NCI-H128 (cell line): ENCODE results near the gene ANKS3.
"Not testable (repeated sequence)": the region's sequence is repeated elsewhere in the genome, so short reads cannot be mapped to it uniquely, and the experiment has no call there.

ENCODE experiments used
- DNase-seq: peaks from one replicate; lab custom pipeline; 2025; ENCODE audit not compliant: unreplicated experiment; lab: John Stamatoyannopoulos, UW

ANKS3 gene

DNA sequence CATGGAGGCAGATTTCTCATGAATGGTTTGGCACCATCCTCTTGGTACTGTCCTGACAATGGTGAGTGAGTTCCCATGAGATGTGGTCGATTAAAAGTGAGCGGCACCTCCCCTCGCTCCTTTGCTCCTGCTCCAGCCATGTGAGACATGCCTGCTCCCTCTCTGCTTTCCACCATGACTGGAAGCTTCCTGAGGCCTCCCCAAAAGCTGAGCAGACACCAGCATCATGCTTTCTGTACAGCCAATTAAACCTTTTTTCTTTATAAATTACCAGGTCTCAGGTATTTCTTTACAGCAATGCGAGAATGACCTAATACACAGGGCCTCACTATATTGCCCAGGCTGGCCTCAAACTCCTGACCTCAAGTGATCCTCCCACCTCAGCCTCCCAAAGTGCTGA, 20.8 kb upstream of the ANKS3 start:
- no peak for DNase-seq

DNA sequence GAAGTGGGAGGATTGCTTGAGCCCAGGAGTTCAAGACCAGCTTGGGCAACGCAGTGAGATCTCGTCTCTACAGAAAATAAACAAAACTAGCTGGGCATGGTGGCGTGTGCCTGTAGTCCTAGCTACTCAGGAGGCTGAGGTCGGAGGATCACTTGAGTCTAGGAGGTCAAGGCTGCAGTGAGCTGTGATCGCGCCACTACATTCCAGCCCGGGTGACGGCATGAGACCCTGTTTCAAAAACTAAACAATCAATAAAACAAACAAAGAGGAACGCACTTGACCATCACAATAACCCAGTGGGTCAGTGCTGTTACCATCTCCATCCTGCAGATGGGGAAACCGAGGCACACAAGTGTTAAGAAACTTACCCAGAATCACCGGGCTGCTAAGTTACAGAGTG, 19.2 kb upstream of the ANKS3 start:
- no peak for DNase-seq

- DNase-seq, result no peak
Measured at GRCh38 chr16:4752351-4753100, 18.5 kb upstream of the ANKS3 start.

DNA sequence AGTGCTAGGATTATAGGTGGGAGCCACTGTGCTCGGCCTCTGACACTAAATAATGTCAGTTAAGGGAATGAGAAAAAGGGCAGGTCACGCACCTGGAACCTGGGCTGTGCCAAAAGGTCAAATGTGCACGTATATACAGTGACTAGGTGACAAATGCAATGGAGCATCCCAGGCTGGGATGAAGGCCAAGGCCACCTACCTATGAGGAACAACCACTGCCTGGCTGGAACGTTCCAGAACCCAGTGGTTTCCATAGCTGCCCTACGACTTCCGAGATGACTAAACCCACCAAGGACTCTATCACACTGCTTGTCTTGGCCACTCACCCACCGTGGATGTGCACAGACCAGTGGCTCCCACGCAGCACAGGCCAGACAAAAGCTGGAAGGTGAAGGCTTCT, 16.8 kb upstream of the ANKS3 start:
- no peak for DNase-seq

- DNase-seq, result no peak
Measured at GRCh38 chr16:4749700-4750257, 15.7 kb upstream of the ANKS3 start.

DNA sequence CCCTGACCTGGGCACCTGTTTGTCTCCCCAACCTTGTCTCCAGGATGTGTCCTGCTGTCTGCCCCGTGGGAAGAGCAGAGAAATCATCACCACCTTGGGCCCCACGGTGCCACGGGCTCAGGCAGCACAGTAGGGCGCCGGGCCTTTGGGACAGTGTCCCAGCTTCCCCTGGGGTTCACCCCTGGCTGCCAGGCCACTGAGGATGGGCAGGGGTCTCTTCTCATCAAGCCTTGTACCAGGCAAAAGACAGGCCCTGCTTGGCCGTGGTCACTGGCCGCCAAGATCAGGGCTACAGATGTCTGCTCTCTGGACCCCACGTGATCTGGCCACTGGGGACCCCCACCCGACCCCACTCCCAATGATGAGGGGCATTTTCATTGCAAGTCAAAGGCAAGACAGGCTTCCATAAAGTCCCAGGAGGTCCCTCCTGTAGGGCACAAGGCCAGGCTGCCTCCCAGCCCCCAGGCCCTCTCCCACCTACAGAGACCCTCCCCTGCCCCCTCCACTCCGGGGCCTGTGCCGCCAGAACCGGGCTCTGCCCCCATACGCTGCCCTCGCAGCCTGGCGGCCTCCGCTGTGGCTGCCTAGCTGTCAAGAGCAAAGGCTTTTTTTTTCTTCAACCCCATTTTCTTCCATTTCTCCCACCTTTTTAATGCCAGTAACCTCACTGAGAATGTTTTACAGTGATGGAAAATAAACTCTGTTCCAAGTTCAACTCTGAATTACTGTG, 14.8 kb upstream of the ANKS3 start:
- no peak for DNase-seq

- no peak for DNase-seq
Measured at GRCh38 chr16:4747906-4748681, 14.0 kb upstream of the ANKS3 start.

GRCh38 chr16:4746991-4747574, 13.0 kb upstream of the ANKS3 start:
- DNase-seq, result no peak

- DNase-seq, result no peak
Measured at GRCh38 chr16:4746215-4746614, 12.1 kb upstream of the ANKS3 start.

GRCh38 chr16:4745274-4745569, 11.2 kb upstream of the ANKS3 start:
- no peak for DNase-seq

GRCh38 chr16:4744555-4745273, 10.6 kb upstream of the ANKS3 start:
- DNase-seq, result no peak

DNA sequence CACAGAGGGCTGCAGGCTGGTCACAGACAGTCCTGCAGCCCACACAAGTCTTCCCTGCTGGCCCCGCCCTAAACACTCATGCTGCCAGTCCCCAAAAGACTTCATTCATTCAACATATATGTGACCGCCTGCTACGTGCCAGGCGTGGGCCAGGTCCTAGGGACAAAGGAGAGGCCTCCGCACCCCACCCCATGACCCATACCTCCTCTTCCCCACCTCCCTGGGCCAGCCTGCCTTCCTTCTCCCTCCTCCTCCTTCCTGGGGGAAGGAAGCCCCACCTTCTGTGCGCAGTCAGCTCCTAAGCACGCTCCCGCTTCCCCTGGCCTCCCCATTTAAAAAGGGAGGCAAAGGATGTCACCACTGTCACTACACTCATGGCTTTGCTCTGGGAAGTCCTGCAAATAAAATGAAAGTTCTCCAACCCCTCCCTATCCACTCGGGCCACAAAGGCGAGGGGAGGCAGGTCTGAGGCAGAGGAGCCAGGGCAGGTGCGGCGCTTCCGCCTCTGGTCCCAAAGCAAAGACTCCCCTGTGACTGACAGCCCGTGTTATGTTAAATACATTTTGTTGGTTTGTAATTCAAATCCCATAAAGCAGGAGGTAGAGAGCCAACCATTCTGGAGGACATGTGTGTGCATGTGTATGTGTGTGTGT, 9.3 kb upstream of the ANKS3 start:
- no peak for DNase-seq

DNA sequence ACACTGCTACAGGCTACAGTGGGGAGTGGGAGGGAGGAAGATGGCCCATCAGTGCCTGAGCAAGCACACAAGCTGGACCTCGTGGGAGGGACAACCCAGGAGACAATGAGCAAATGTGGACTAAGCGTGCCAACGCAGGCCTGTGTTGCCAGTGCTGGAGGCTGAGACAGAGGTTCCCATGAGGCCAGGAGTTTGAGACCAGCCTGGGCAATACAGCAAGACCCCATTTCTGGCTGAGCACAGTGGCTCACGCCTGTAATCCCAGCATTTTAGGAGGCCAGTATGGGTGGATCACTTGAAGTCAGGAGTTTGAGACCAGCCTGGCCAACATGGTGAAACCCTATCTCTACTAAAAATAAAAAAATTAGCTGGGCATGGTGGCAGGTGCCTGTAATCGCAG, 4.3 kb upstream of the ANKS3 start:
- DNase-seq, result not testable (repeated sequence)

- DNase-seq, result no peak
Measured at GRCh38 chr16:4737545-4737944, 3.5 kb upstream of the ANKS3 start.

GRCh38 chr16:4736546-4736945, 2.5 kb upstream of the ANKS3 start:
- DNase-seq, result no peak

GRCh38 chr16:4734730-4735535, 862 bp upstream of the ANKS3 start:
- DNase-seq, result no peak

- DNase-seq, result no peak
Measured at GRCh38 chr16:4733747-4734062, 366 bp downstream of the ANKS3 start.

DNA sequence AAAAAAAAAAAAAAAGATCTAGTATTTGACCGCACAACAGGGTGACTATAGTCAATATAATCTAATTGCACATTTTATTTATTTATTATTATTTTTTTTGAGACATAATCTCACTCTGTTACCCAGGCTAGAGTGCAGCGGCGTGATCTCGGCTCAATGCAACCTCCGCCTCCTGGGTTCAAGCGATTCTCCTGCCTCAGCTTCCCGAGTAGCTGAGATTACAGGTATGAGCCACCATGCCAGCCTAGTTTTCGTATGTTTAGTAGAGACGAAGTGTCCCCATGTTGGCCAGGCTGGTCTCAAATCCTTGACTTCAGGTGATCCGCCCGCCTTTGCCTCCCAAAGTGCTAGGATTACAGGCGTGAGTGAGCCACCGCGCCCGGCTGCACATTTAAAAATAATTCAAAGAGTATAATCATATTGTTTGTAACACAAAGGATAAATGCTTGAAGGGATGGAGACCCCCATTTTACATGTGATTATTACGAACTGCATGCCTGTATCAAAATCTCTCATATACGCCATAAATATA, 794 bp downstream of the ANKS3 start:
- DNase-seq, result no peak

GRCh38 chr16:4729876-4730275, 4.2 kb downstream of the ANKS3 start:
- DNase-seq, result no peak
